IMR-90 (cell line): ENCODE data around the gene DIAPH2. TPM values are rescaled to one million over a fixed set of nuclear protein-coding genes. Genes with fewer than 3 reads are reported as not detected.

ENCODE experiments used
- ATAC-seq: fragments of 200-7000 bp; cut with Tn5 transposase; 2 replicates; pipeline ENCODE4 v1.9.1; 2020; ENCODE audit warnings: low read depth, mild to moderate bottlenecking, moderate library complexity
- BruUV-seq: library from RNA; stranded (reverse); fragments of 400-500 nt; replicated peaks from 2 replicates; lab custom pipeline; 2021; lab: Mats Ljungman, UMichigan
- CTCF ChIA-PET: fragments of 300-600 bp; formaldehyde crosslinking; extraction: SDS; loops from one replicate; lab custom pipeline; 2021; ENCODE audit warnings: antibody characterized with exemption; lab: Yijun Ruan, JAX
- POLR2A ChIA-PET: fragments of 300-600 bp; sonication (Branson Sonifier 250); formaldehyde crosslinking; loops from one replicate; lab custom pipeline; 2022; ENCODE audit warnings: antibody characterized with exemption; ENCODE audit not compliant: unreplicated experiment; lab: Charles Lee
- DNase-seq: peaks from one replicate; pipeline ENCODE4 v3.0.0; 2013
- H2AFZ ChIP-seq: replicated peaks from 2 replicates; pipeline ENCODE3; 2013; ENCODE audit warnings: low read length, mild to moderate bottlenecking; ENCODE audit not compliant: poor library complexity
- H2AK5ac ChIP-seq: 2 replicates; pipeline ENCODE4 v1.6.1; 2013; ENCODE audit warnings: low read depth, low read length, inconsistent platforms
- H2AK9ac ChIP-seq: replicated peaks from 2 replicates; pipeline ENCODE3; 2013; ENCODE audit warnings: mild to moderate bottlenecking, low read depth, low read length, moderate library complexity; ENCODE audit not compliant: poor library complexity
- H2BK120ac ChIP-seq: 2 replicates; pipeline ENCODE4 v1.6.1; 2013; ENCODE audit warnings: low read depth, low read length, inconsistent platforms
- H2BK15ac ChIP-seq: 3 replicates; pipeline ENCODE4 v1.6.1; 2013; ENCODE audit warnings: low read depth, low read length, inconsistent platforms
- H2BK20ac ChIP-seq: 2 replicates; pipeline ENCODE4 v1.6.1; 2013; ENCODE audit warnings: low read depth, mild to moderate bottlenecking, inconsistent platforms, low read length, moderate library complexity
- H2BK5ac ChIP-seq: 2 replicates; pipeline ENCODE4 v1.6.1; 2013; ENCODE audit warnings: mild to moderate bottlenecking, low read depth, low read length, inconsistent platforms; ENCODE audit not compliant: poor library complexity, severe bottlenecking
- H3K14ac ChIP-seq: replicated peaks from 2 replicates; pipeline ENCODE4 v1.6.1; 2013; ENCODE audit warnings: low read depth, low read length, inconsistent platforms
- H3K18ac ChIP-seq: 2 replicates; pipeline ENCODE4 v1.6.1; 2013; ENCODE audit warnings: low read depth, low read length, control low read depth
- H3K23ac ChIP-seq: 2 replicates; pipeline ENCODE4 v1.6.1; 2013; ENCODE audit warnings: low read depth, low read length, inconsistent platforms
- H3K27ac ChIP-seq: 2 replicates; pipeline ENCODE4 v1.5.1; 2013; ENCODE audit warnings: mild to moderate bottlenecking, control low read depth, low read length; ENCODE audit not compliant: insufficient read depth
- H3K27me3 ChIP-seq: 2 replicates; pipeline ENCODE4 v1.6.1; 2013; ENCODE audit warnings: low read length; ENCODE audit not compliant: control insufficient read depth, insufficient read depth
- H3K36me3 ChIP-seq: 2 replicates; pipeline ENCODE4 v1.6.1; 2013; ENCODE audit warnings: low read length, mixed read lengths; ENCODE audit not compliant: control insufficient read depth, insufficient read depth
- H3K4ac ChIP-seq: 2 replicates; pipeline ENCODE4 v1.6.1; 2013; ENCODE audit warnings: low read depth, low read length, inconsistent platforms
- H3K4me1 ChIP-seq: 2 replicates; pipeline ENCODE4 v1.6.1; 2013; ENCODE audit warnings: low read length, mixed read lengths; ENCODE audit not compliant: control insufficient read depth, insufficient read depth
- H3K4me2 ChIP-seq: 2 replicates; pipeline ENCODE4 v1.6.1; 2013; ENCODE audit warnings: low read depth, mild to moderate bottlenecking, control low read depth, low read length, moderate library complexity
- H3K4me3 ChIP-seq: 2 replicates; pipeline ENCODE4 v1.5.1; 2013; ENCODE audit warnings: low read depth, mild to moderate bottlenecking, control low read depth, low read length, moderate library complexity; ENCODE audit not compliant: insufficient read depth
- H3K56ac ChIP-seq: 2 replicates; pipeline ENCODE4 v1.6.1; 2013; ENCODE audit warnings: low read length, inconsistent platforms; ENCODE audit not compliant: insufficient read depth; ENCODE audit errors: extremely low read depth
- H3K79me1 ChIP-seq, 2 experiments: 2 replicates each; pipeline ENCODE4 v1.6.1; 2013; ENCODE audit warnings: low read length in 2 of 2, inconsistent platforms in 1 of 2, low read depth in 1 of 2
- H3K9ac ChIP-seq: 2 replicates; pipeline ENCODE4 v1.6.1; 2013; ENCODE audit warnings: low read depth, low read length, control low read depth
- H3K9me1 ChIP-seq: 2 replicates; pipeline ENCODE4 v1.6.1; 2013; ENCODE audit warnings: low read length, inconsistent platforms; ENCODE audit not compliant: insufficient read depth
- H3K9me3 ChIP-seq: 2 replicates; pipeline ENCODE4 v1.6.1; 2013; ENCODE audit warnings: low read length; ENCODE audit not compliant: control insufficient read depth, insufficient read depth
- H4K20me1 ChIP-seq: 2 replicates; pipeline ENCODE4 v1.6.1; 2013; ENCODE audit warnings: low read length, inconsistent platforms; ENCODE audit not compliant: insufficient read depth
- H4K5ac ChIP-seq: 2 replicates; pipeline ENCODE4 v1.6.1; 2013; ENCODE audit warnings: mild to moderate bottlenecking, low read depth, low read length, control low read depth
- H4K8ac ChIP-seq, 2 experiments: 2 replicates each; pipeline ENCODE4 v1.6.1; 2013; ENCODE audit warnings: low read depth in 2 of 2, low read length in 2 of 2, control low read depth in 1 of 2, inconsistent platforms in 1 of 2
- H4K91ac ChIP-seq: 2 replicates; pipeline ENCODE4 v1.6.1; 2013; ENCODE audit warnings: low read depth, low read length, inconsistent platforms; ENCODE audit not compliant: insufficient read depth
- ELK1 ChIP-seq: fragments of 150-350 bp; IDR thresholded peaks from 2 replicates; pipeline ENCODE4 v1.6.1; 2016; ENCODE audit warnings: low read depth, mild to moderate bottlenecking, low read length, moderate library complexity, borderline replicate concordance
- POLR2A ChIP-seq: IDR thresholded peaks from 2 replicates; pipeline ENCODE4 v1.6.1; 2012; ENCODE audit warnings: mild to moderate bottlenecking, low read depth, low read length
- RAD21 ChIP-seq: IDR thresholded peaks from 2 replicates; pipeline ENCODE4 v1.6.1; 2012; ENCODE audit warnings: low read length, improper control_type of control experiment
- SMC3 ChIP-seq: fragments of 150-350 bp; IDR thresholded peaks from 2 replicates; pipeline ENCODE4 v1.6.1; 2016; ENCODE audit warnings: low read depth, mild to moderate bottlenecking, antibody characterized with exemption, low read length, moderate library complexity
- WGBS, 2 experiments: methylation state at CpG; one replicate each; pipeline versions ENCODE4 v1.1.5 to v1.1.7; 2013; ENCODE audit warnings: missing lambda C conversion rate in 2 of 2; ENCODE audit not compliant: insufficient read length in 1 of 2; ENCODE audit errors: extremely low coverage in 2 of 2; 5-methylcytosine and 5-hydroxymethylcytosine counted together
- dilution Hi-C: fragments of 300-500 bp; cut with HindIII; formaldehyde crosslinking; loops from one replicate; pipeline ENCODE4 v1.14.3; 2018; ENCODE audit warnings: low sequenced_read_pairs; ENCODE audit not compliant: unreplicated experiment
- in situ Hi-C: fragments of 300-500 bp; cut with MboI; formaldehyde crosslinking; loops from 3 replicates; pipeline ENCODE4 v1.14.3; 2019; ENCODE audit warnings: low sequenced_read_pairs, inconsistent platforms, mixed read lengths
- intact Hi-C: fragments of 100-400 bp; cut with micrococcal nuclease; formaldehyde crosslinking; loops from 2 replicates; pipeline ENCODE4 v1.10.0; 2022
- polyA plus RNA-seq, 3 experiments: library from polyadenylated mRNA; depleted of rRNA; stranded (reverse); fragments of >200 nt; gene quantifications; 2 replicates each; pipeline ENCODE4 v1.2.3, GENCODE V29; 2012; ENCODE audit warnings: low replicate concordance in 1 of 3
- total RNA-seq: library from RNA; depleted of rRNA; stranded (reverse); fragments of >200 nt; gene quantifications from 2 replicates; pipeline ENCODE4 v1.2.3, GENCODE V29; 2012

The DIAPH2 gene
- total and polyA plus RNA-seq, 2 of the 4 experiments (the other 2 are of a cell fraction): 3.6 to 19.9 TPM

DNA sequence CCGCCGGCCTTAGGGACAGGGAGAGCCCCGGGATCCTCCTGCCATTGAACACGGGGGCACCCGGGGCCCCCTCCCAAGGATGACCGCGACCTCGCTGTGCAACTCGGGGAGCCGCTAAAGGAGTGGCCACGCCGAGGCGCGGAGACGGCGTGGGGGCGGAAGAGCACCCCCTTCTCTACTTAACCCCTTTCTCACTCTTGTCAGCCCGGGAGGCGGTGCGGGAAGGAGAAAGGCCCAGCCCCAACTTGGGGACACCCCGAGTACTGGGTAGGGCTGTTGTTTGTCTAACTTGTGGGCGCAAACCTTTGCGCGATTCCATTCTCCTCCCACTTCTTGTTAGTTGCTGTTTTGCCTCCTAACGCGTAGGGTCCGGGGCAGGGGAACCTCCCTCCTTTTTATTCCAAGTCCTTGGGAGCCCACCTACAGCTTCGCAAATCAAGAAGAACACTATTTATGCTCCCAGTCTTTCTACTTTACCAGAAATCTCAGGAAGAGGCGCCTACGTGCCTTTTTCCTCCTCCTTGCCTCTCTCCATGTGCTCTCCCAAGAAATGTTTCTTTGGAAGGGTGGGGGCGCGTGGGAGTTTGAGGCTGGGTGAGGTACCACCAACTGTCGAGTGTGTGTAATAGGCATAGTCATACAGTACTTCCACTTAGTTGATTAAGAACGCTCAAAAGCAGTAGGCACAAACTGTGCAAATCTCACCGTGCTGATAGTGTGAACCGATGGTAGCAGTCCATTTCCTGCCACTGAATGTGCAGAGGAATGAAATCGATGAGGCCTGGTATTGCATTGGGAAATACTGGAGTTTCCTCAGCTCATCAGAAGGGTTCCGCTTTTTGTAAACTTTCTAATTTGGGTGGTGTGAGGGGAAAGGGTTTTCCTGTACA is 813 bp downstream of the DIAPH2 start:
- peak overlapping the region; percentile 88 for H3K9ac ChIP-seq
- peak; percentile 38 for ATAC-seq
- in situ Hi-C loops: no loop called here

More for the DNA sequence above, 813 bp downstream of the DIAPH2 start:
- CTCF ChIA-PET: interaction anchor here (1.3 kb wide), 1 partner anchor 307 kb away, joined by 3 read pairs; no protein-coding TSS in a partner anchor
- no TSS peak for BruUV-seq
- H2AK5ac ChIP-seq: 0 out of 2 replicates have a peak overlapping the region, but pooled peaks have one; percentile 12
- peak overlapping the region; percentile 74 for H3K4ac ChIP-seq
- intact Hi-C loops (no loop called here), dilution Hi-C loops (no loop called here)
- peak overlapping the region; percentile 92 for H3K14ac ChIP-seq
- TF ChIP-seq ELK1 (no peak), SMC3 (no peak), POLR2A (peak; percentile 27; the same call in 1 of the 2 replicates), RAD21 (no peak)
- H4K20me1 ChIP-seq: no peaks in the 10 kb centered on the region
- peak overlapping the region; percentile 11; the same call in 1 of the 2 replicates for H2BK20ac ChIP-seq
- H4K8ac ChIP-seq: peak overlapping the region; percentile 25 to 73; a peak in 3 of 4 replicates
- WGBS, 2 experiments: 0% methylated on average over 3 of the region's 38 CpGs; no CpG with 5 or more reads in 1 of the 2 experiments
- H3K27me3 ChIP-seq: no peaks in the 10 kb centered on the region
- peak overlapping the region; percentile 91 for H3K4me2 ChIP-seq
- H2BK15ac ChIP-seq: peak overlapping the region; percentile 7; the same call in 1 of the 3 replicates
- H2BK5ac ChIP-seq: peak overlapping the region; percentile 89
- peak overlapping the region; percentile 63 for H4K91ac ChIP-seq
- peak overlapping the region; percentile 54 for H3K23ac ChIP-seq
- H3K56ac ChIP-seq: peak overlapping the region; percentile 71
- H3K79me1 ChIP-seq: peaks cover 0 to 10% of the 10 kb centered on the region in 2 experiments; a peak in 2 of 4 replicates
- H3K4me3 ChIP-seq: peak overlapping the region; percentile 70
- H3K27ac ChIP-seq: peak overlapping the region; percentile 78
- no peaks in the 10 kb centered on the region for H3K9me1 ChIP-seq
- POLR2A ChIA-PET: interaction anchor here (0.5 kb wide), 1 partner anchor 238 kb away, joined by 4 read pairs; no protein-coding TSS in a partner anchor
- H3K18ac ChIP-seq: peak overlapping the region; percentile 85
- peak overlapping the region; percentile 73 for H2AK9ac ChIP-seq
- H2BK120ac ChIP-seq: peak overlapping the region; percentile 75
- peak overlapping the region; percentile 43 for H4K5ac ChIP-seq
- no peaks in the 10 kb centered on the region for H3K9me3 ChIP-seq
- H3K36me3 ChIP-seq: no peaks in the 10 kb centered on the region
- DNase-seq: peak; percentile 55
- no peaks in the 10 kb centered on the region; the same call in 1 of the 2 replicates for H3K4me1 ChIP-seq
- peak overlapping the region; percentile 80 for H2AFZ ChIP-seq
